ENCODE results near the gene CACNA2D1. TPM values are rescaled to one million over a fixed set of nuclear protein-coding genes. Genes with fewer than 3 reads are reported as not detected.

Gene CACNA2D1
- total and polyA plus RNA-seq, 9 of the 15 experiments (the other 6 are each of a cell fraction or from before 2014, with no cell fraction given) = 0.49 TPM; not detected in 8

GRCh38 chr7:82266081-82266480, 177.5 kb downstream of the CACNA2D1 start:
- Histone ChIP-seq H3K36me3 (ENCODE audit: control insufficient read depth, insufficient read depth, low read length) (no peaks in the 10 kb centered on the region), H2AFZ (ENCODE audit: low read depth, low read length) (no peak overlapping the region), H3K4me1 (replicated peaks in 1 of 2; ENCODE audit: control insufficient read depth in 2 of 2, insufficient read depth in 2 of 2, low read length in 2 of 2) (no peaks in the 10 kb centered on the region), H3K4me2 (ENCODE audit: insufficient read depth, low read length) (no peak overlapping the region), H3K79me2 (ENCODE audit: control insufficient read depth, insufficient read depth, low read length) (no peaks in the 10 kb centered on the region), H3K27me3 (ENCODE audit: control insufficient read depth in 2 of 2, insufficient read depth in 2 of 2, low read length in 2 of 2) (no peaks in the 10 kb centered on the region), H3K9ac (ENCODE audit: insufficient read depth in 1 of 2, low read depth in 2 of 2, low read length in 2 of 2) (no peak overlapping the region), H3K9me1 (ENCODE audit: control insufficient read depth, insufficient read depth, low read length) (no peaks in the 10 kb centered on the region), H3K27ac (ENCODE audit: extremely low read depth, low read depth, low read length) (no peak overlapping the region), H3K9me3 (replicated peaks; ENCODE audit: control insufficient read depth, insufficient read depth, low read depth, low read length) (no peaks in the 10 kb centered on the region; the same call in 1 of the 2 replicates), H4K20me1 (replicated peaks; ENCODE audit: control insufficient read depth, insufficient read depth, low read length) (no peaks in the 10 kb centered on the region), H3K4me3 (no peak overlapping the region)
- CTCF ChIA-PET (ENCODE audit: low intra/inter-chr PET ratio) = no interaction called here
- POLR2A ChIA-PET = interaction anchor here (0.6 kb wide), 1 partner anchor 58 kb away, joined by 3 read pairs; no protein-coding TSS in a partner anchor
- intact Hi-C loops (cut with micrococcal nuclease) = no loop called here
- FAIRE-seq = no peak
- no peak for DNase-seq (ENCODE audit: extremely low read depth in 1 of 4, low spot score in 3 of 4)
- TF ChIP-seq EHMT2 (IDR thresholded peaks at IDR 0.05) (no peak), NFE2 (IDR thresholded peaks at IDR 0.05; ENCODE audit: low read depth) (no peak), TARDBP (IDR thresholded peaks at IDR 0.05) (no peak), ZBTB2 (IDR thresholded peaks at IDR 0.05) (no peak), UBTF (IDR thresholded peaks at IDR 0.05; ENCODE audit: borderline replicate concordance in 1 of 2, low read depth in 2 of 2, low read length in 2 of 2) (no peak), ZBTB49 (CRISPR knock-in tag; IDR thresholded peaks at IDR 0.05; ENCODE audit: borderline replicate concordance) (no peak), ZBTB1 (CRISPR knock-in tag; IDR thresholded peaks at IDR 0.05; ENCODE audit: borderline replicate concordance, low read depth) (no peak), MAFK (IDR thresholded peaks at IDR 0.05; ENCODE audit: low read length) (no peak), SP2 (IDR thresholded peaks at IDR 0.05; ENCODE audit: extremely low read depth, low read depth, low read length, poor library complexity, severe bottlenecking) (no peak), ZFP36 (IDR thresholded peaks at IDR 0.05; ENCODE audit: low read depth, low read length, partially characterized antibody) (no peak), SIN3A (IDR thresholded peaks at IDR 0.05; ENCODE audit: borderline replicate concordance in 2 of 2, control insufficient read depth in 1 of 2, low read depth in 2 of 2, low read length in 2 of 2) (no peak), RHOXF2B (CRISPR knock-in tag; conservative IDR thresholded peaks at IDR 0.05) (no peak), CBX1 (IDR thresholded peaks at IDR 0.05; ENCODE audit: low read depth) (no peak), ZNF507 (tag; conservative IDR thresholded peaks at IDR 0.05) (no peak), SFPQ (IDR thresholded peaks at IDR 0.05; ENCODE audit: low read depth, low read length) (no peak), ZNF24 (IDR thresholded peaks at IDR 0.05) (no peak)
- ATAC-seq = no peak
- in situ Hi-C loops (cut with MboI) = no loop called here
- no TSS peak for BruUV-seq (replicated peaks)

All from K562 (cell line).